SW480 (cell line): Measurements from ENCODE around the gene C9orf43.
A peak's percentile ranks its signal among the peaks of the same experiment; 100 is the strongest.
"Not testable (repeated sequence)": the region's sequence is repeated elsewhere in the genome, so short reads cannot be mapped to it uniquely, and the experiment has no call there.

Experiments
- DNase-seq: peaks from one replicate; pipeline ENCODE4 v3.0.0-alpha.2; 2016; ENCODE audit warnings: low spot score

Gene C9orf43

GRCh38 chr9:113421726-113422125, 11.2 kb downstream of the C9orf43 start:
- DNase-seq: no peak

- DNase-seq: no peak
Measured at GRCh38 chr9:113425072-113425471, 14.5 kb downstream of the C9orf43 start.

- DNase-seq: no peak
Measured at GRCh38 chr9:113426701-113427100, 16.2 kb downstream of the C9orf43 start.

GRCh38 chr9:113427629-113428028, 17.1 kb downstream of the C9orf43 start:
- DNase-seq: no peak

GRCh38 chr9:113428062-113428615, 17.6 kb downstream of the C9orf43 start:
- no peak for DNase-seq

- DNase-seq: no peak
Measured at GRCh38 chr9:113431191-113431590, 20.6 kb downstream of the C9orf43 start.

- DNase-seq: no peak
Measured at GRCh38 chr9:113436728-113437515, 26.4 kb downstream of the C9orf43 start.

GRCh38 chr9:113437716-113438115, 27.2 kb downstream of the C9orf43 start:
- DNase-seq: not testable (repeated sequence)

GRCh38 chr9:113444736-113445135, 34.2 kb downstream of the C9orf43 start:
- no peak for DNase-seq

- peak; percentile 44 for DNase-seq
Measured at GRCh38 chr9:113446323-113446740, 35.8 kb downstream of the C9orf43 start.

GRCh38 chr9:113449376-113449775, 38.8 kb downstream of the C9orf43 start:
- no peak for DNase-seq

- no peak for DNase-seq
Measured at GRCh38 chr9:113452113-113452605, 41.6 kb downstream of the C9orf43 start.

- peak; percentile 56 for DNase-seq
Measured at GRCh38 chr9:113454914-113455761, 44.6 kb downstream of the C9orf43 start.

GRCh38 chr9:113456235-113456634, 45.7 kb downstream of the C9orf43 start:
- peak; percentile 10 for DNase-seq

GRCh38 chr9:113461285-113461684, 50.7 kb downstream of the C9orf43 start:
- DNase-seq: no peak

- DNase-seq: no peak
Measured at GRCh38 chr9:113461943-113462342, 51.4 kb downstream of the C9orf43 start.

- DNase-seq: no peak
Measured at GRCh38 chr9:113462781-113463286, 52.3 kb downstream of the C9orf43 start.

GRCh38 chr9:113463418-113464285, 53.1 kb downstream of the C9orf43 start, which contains the start of gene RGS3:
Gene RGS3 (plus strand): TSS chr9:113463727. CDS start chr9:113463803, 76 bp downstream.
- DNase-seq: peak; percentile 82

- no peak for DNase-seq
Measured at GRCh38 chr9:113464286-113464660, 53.7 kb downstream of the C9orf43 start.

- DNase-seq: no peak
Measured at GRCh38 chr9:113465599-113466140, 55.1 kb downstream of the C9orf43 start.

GRCh38 chr9:113467183-113467582, 56.6 kb downstream of the C9orf43 start:
- no peak for DNase-seq
